GM12878 (cell line): ENCODE measurements around the gene MST1R. TPM values are rescaled to one million over a fixed set of nuclear protein-coding genes. Genes with fewer than 3 reads are reported as not detected.

ENCODE experiments used
- ATF3 ChIP-seq: IDR thresholded peaks from 2 replicates; pipeline ENCODE4 v1.6.1; 2011; ENCODE audit warnings: low read depth, mild to moderate bottlenecking, low read length, moderate library complexity, borderline replicate concordance; ENCODE audit errors: extremely low read depth
- CBX5 ChIP-seq: sonication (generic); IDR thresholded peaks from 2 replicates; pipeline ENCODE4 v1.6.1; 2016; ENCODE audit warnings: low read depth, moderate library complexity, mild to moderate bottlenecking, inconsistent platforms
- CEBPB ChIP-seq, 2 experiments: fragments of 150-350 bp in 1 of 2; IDR thresholded peaks; 2 replicates each; pipeline ENCODE4 v1.6.1; 2012 to 2014; ENCODE audit warnings: low read depth in 2 of 2, low read length in 2 of 2, borderline replicate concordance in 1 of 2, inconsistent platforms in 1 of 2
- CREB1 ChIP-seq: IDR thresholded peaks from 2 replicates; pipeline ENCODE4 v1.6.1; 2012; ENCODE audit warnings: low read depth, mild to moderate bottlenecking, inconsistent platforms
- DPF2 ChIP-seq: fragments of 450-650 bp; IDR thresholded peaks from 2 replicates; pipeline ENCODE4 v1.6.1; 2017; ENCODE audit warnings: mild to moderate bottlenecking
- EP300 ChIP-seq, 2 experiments: fragments of 150-350 bp in 1 of 2; IDR thresholded peaks; 2 replicates each; pipeline ENCODE4 v1.6.1; 2011 to 2012; ENCODE audit warnings: low read depth in 2 of 2, low read length in 2 of 2, borderline replicate concordance in 1 of 2, improper control_type of control experiment in 1 of 2, inconsistent platforms in 1 of 2; ENCODE audit not compliant: control insufficient read depth in 1 of 2
- GATAD2B ChIP-seq: fragments of 450-650 bp; conservative IDR thresholded peaks from 2 replicates; pipeline ENCODE4 v1.6.1; 2017; ENCODE audit warnings: low read depth, mild to moderate bottlenecking, moderate library complexity
- HDAC2 ChIP-seq: fragments of 200-600 bp; sonication (generic); IDR thresholded peaks from 2 replicates; pipeline ENCODE4 v1.6.1; 2017
- HDGF ChIP-seq: fragments of 450-650 bp; IDR thresholded peaks from 2 replicates; pipeline ENCODE4 v1.6.1; 2016; ENCODE audit warnings: antibody characterized with exemption
- IKZF1 ChIP-seq: fragments of 450-650 bp; conservative IDR thresholded peaks from 2 replicates; pipeline ENCODE4 v1.6.1; 2017; ENCODE audit warnings: antibody characterized with exemption, mild to moderate bottlenecking
- IRF4 ChIP-seq: IDR thresholded peaks from 2 replicates; pipeline ENCODE4 v1.6.1; 2011; ENCODE audit warnings: low read depth, low read length
- MEF2B ChIP-seq: fragments of 450-650 bp; IDR thresholded peaks from 2 replicates; pipeline ENCODE4 v1.6.1; 2018; ENCODE audit warnings: mild to moderate bottlenecking, moderate library complexity; ENCODE audit not compliant: partially characterized antibody, poor library complexity, severe bottlenecking
- MYB ChIP-seq: fragments of 150-350 bp; IDR thresholded peaks from 2 replicates; pipeline ENCODE4 v1.6.1; 2014; ENCODE audit warnings: mild to moderate bottlenecking, low read depth, low read length, borderline replicate concordance
- NFYA ChIP-seq: IDR thresholded peaks from 2 replicates; pipeline ENCODE4 v1.6.1; 2011; ENCODE audit warnings: low read depth, mild to moderate bottlenecking, low read length, improper control_type of control experiment, borderline replicate concordance
- NRF1 ChIP-seq: conservative IDR thresholded peaks from 2 replicates; pipeline ENCODE4 v1.6.1; 2011; ENCODE audit warnings: mild to moderate bottlenecking, low read depth, low read length, improper control_type of control experiment
- PAX5 ChIP-seq: IDR thresholded peaks from 2 replicates; pipeline ENCODE4 v1.6.1; 2011; ENCODE audit warnings: low read depth, low read length, borderline replicate concordance
- PAX8 ChIP-seq: fragments of 450-650 bp; IDR thresholded peaks from 2 replicates; pipeline ENCODE4 v1.6.1; 2017; ENCODE audit warnings: mild to moderate bottlenecking, moderate library complexity
- POLR2A ChIP-seq: IDR thresholded peaks from 2 replicates; pipeline ENCODE4 v1.6.1; 2011; ENCODE audit warnings: low read depth, mild to moderate bottlenecking, low read length
- RB1 ChIP-seq: fragments of 450-650 bp; formaldehyde crosslinking; IDR thresholded peaks from 2 replicates; pipeline ENCODE4 v1.6.1; 2017; ENCODE audit warnings: mild to moderate bottlenecking, borderline replicate concordance
- RBBP5 ChIP-seq: fragments of 200-600 bp; sonication (generic); conservative IDR thresholded peaks from 2 replicates; pipeline ENCODE4 v1.6.1; 2016
- RELA ChIP-seq: fragments of 450-650 bp; IDR thresholded peaks from 2 replicates; pipeline ENCODE4 v1.8.0; 2014; ENCODE audit warnings: borderline replicate concordance; ENCODE audit not compliant: partially characterized antibody
- REST ChIP-seq: IDR thresholded peaks from 2 replicates; pipeline ENCODE4 v1.6.1; 2012; ENCODE audit warnings: mild to moderate bottlenecking, low read depth, low read length
- SRF ChIP-seq, 2 experiments: IDR thresholded peaks; 2 replicates each; pipeline ENCODE4 v1.6.1; 2011; ENCODE audit warnings: low read depth in 2 of 2, low read length in 2 of 2, mild to moderate bottlenecking in 1 of 2, moderate library complexity in 1 of 2
- TARDBP ChIP-seq: IDR thresholded peaks from 2 replicates; pipeline ENCODE4 v1.6.1; 2016; ENCODE audit warnings: borderline replicate concordance
- ZBTB33 ChIP-seq: fragments of 450-650 bp; IDR thresholded peaks from 2 replicates; pipeline ENCODE4 v1.6.1; 2017; ENCODE audit warnings: mild to moderate bottlenecking
- ZNF217 ChIP-seq: fragments of 450-650 bp; IDR thresholded peaks from 2 replicates; pipeline ENCODE4 v1.6.1; 2017; ENCODE audit warnings: antibody characterized with exemption, mild to moderate bottlenecking
- polyA plus RNA-seq, 11 experiments: library from polyadenylated mRNA; depleted of rRNA in 4 of 11; unstranded in 6 of 11; stranded (reverse) in 5 of 11; fragments of >200 nt; fragmentation: Nextera tagmentation in 4 of 11; fragmentation: Illumina TruSeq in 1 of 11; extraction: Ambion mirVana in 4 of 11; extraction: Trizol in 1 of 11; gene quantifications; 1 replicate in 1 of 11; 2 replicates in 10 of 11; pipeline versions ENCODE4 v1.2.1 to v1.2.3, GENCODE V29; 2011 to 2016; ENCODE audit warnings: inconsistent platforms in 2 of 11, missing spikeins in 2 of 11, low read depth in 1 of 11
- total RNA-seq, 4 experiments: library from RNA; depleted of rRNA in 3 of 4; stranded (reverse); fragments of >200 nt in 3 of 4; fragmentation: Illumina TruSeq in 1 of 4; extraction: Trizol in 1 of 4; gene quantifications; 2 replicates each; pipeline versions ENCODE4 v1.2.1 to v1.2.3, GENCODE V29; 2013 to 2021

The MST1R gene
- total and polyA plus RNA-seq, 10 of the 15 experiments (the other 5 are each of a cell fraction or from before 2014, with no cell fraction given) = 0.40 to 5.6 (median 1.2) TPM

GRCh38 chr3:49939858-49940666, 36.4 kb upstream of the MST1R start, which contains the start of gene RBM6 (continued):
- TF ChIP-seq EP300 (IDR thresholded peaks at IDR 0.05; ENCODE audit: borderline replicate concordance in 1 of 2, control insufficient read depth in 1 of 2, low read depth in 2 of 2, low read length in 2 of 2) = no peak; a peak in 1 of 4 replicates
- TF ChIP-seq PAX8 = no peak
- no peak for TF ChIP-seq HDAC2
- no peak for TF ChIP-seq RBBP5
- TF ChIP-seq CREB1 = peak; percentile 90
- TF ChIP-seq PAX5 = peak; percentile 91
- TF ChIP-seq ZNF217 = no peak
- peak; percentile 95 for TF ChIP-seq POLR2A
- TF ChIP-seq DPF2 = peak; percentile 90
- TF ChIP-seq HDGF = peak; percentile 99
- no peak for TF ChIP-seq CBX5
- TF ChIP-seq RELA = peak; percentile 60
- no peak for TF ChIP-seq MEF2B
- no peak for TF ChIP-seq REST
- no peak for TF ChIP-seq ZBTB33
- peak; percentile 96 for TF ChIP-seq IKZF1
- TF ChIP-seq NRF1 = no peak
- TF ChIP-seq GATAD2B = peak; percentile 99
- 0 out of 2 replicates have a peak, but pooled peaks have one; percentile 22 for TF ChIP-seq ATF3
- TF ChIP-seq NFYA = no peak
- peak; percentile 65; the same call in 1 of the 2 replicates for TF ChIP-seq TARDBP
- no peak for TF ChIP-seq MYB
- TF ChIP-seq SRF (IDR thresholded peaks at IDR 0.05; ENCODE audit: low read depth in 2 of 2, low read length in 2 of 2) = peak; percentile 10 to 68; a peak in 2 of 4 replicates
- TF ChIP-seq CEBPB (IDR thresholded peaks at IDR 0.05; ENCODE audit: borderline replicate concordance in 1 of 2, low read depth in 2 of 2, low read length in 2 of 2) = no peak
- TF ChIP-seq IRF4 = no peak
- peak; percentile 93; the same call in 1 of the 2 replicates for TF ChIP-seq RB1
